Panc1 (cell line): ENCODE data around the gene MYMK.

Experiments
- POLR2AphosphoS5 ChIP-seq: IDR thresholded peaks from 2 replicates; pipeline ENCODE4 v1.6.1; 2012; ENCODE audit warnings: mild to moderate bottlenecking, low read depth, low read length, moderate library complexity
- TF ChIP-seq, protein P1 (sequence below): fragments of 450-650 bp; IDR thresholded peaks from 2 replicates; pipeline ENCODE4 v1.5.1; 2017; ENCODE audit warnings: mild to moderate bottlenecking

DNA sequence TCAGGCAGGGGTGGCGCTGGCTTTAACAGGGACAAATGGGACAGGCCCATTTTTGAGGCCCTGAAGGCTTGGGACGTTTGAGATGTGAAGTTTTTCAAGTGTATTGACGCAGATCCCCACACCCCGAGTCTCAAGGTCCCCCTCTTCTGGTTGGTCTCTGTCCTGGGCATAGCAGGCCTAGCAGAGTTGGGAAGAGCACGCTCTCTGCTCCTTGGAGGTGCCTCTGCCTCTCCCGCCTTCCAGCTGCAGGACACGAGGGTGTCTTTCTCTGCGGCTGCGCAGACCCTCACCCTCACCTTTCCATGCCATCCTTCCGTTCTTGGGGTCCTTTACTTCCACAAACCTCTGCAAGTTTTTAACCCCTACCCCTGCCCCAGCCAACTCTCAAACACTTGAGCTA is 28.4 kb upstream of the MYMK start:
- TF ChIP-seq, protein P1, sequence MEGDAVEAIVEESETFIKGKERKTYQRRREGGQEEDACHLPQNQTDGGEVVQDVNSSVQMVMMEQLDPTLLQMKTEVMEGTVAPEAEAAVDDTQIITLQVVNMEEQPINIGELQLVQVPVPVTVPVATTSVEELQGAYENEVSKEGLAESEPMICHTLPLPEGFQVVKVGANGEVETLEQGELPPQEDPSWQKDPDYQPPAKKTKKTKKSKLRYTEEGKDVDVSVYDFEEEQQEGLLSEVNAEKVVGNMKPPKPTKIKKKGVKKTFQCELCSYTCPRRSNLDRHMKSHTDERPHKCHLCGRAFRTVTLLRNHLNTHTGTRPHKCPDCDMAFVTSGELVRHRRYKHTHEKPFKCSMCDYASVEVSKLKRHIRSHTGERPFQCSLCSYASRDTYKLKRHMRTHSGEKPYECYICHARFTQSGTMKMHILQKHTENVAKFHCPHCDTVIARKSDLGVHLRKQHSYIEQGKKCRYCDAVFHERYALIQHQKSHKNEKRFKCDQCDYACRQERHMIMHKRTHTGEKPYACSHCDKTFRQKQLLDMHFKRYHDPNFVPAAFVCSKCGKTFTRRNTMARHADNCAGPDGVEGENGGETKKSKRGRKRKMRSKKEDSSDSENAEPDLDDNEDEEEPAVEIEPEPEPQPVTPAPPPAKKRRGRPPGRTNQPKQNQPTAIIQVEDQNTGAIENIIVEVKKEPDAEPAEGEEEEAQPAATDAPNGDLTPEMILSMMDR, result no peak
- TF ChIP-seq POLR2AphosphoS5, result no peak
